Activated CD4-positive, alpha-beta T cell treated with anti-CD3 and anti-CD28 coated beads for 36 hours (primary cell): Measurements from ENCODE around the gene MINK1. TPM values are rescaled to one million over a fixed set of nuclear protein-coding genes. Genes with fewer than 3 reads are reported as not detected.
A peak's percentile ranks its signal among the peaks of the same experiment; 100 is the strongest.
"Not testable (repeated sequence)": the region's sequence is repeated elsewhere in the genome, so short reads cannot be mapped to it uniquely, and the experiment has no call there.

Experiments used
- ATAC-seq: fragments of 200-7000 bp; cut with Tn5 transposase; one replicate; pipeline ENCODE4 v1.10.0; 2021; ENCODE audit warnings: mild to moderate bottlenecking, moderate library complexity
- CTCF ChIA-PET: fragments of 350-600 bp; sonication (Branson Sonifier 250); formaldehyde crosslinking; loops from one replicate; lab custom pipeline; 2021; ENCODE audit warnings: antibody characterized with exemption; lab: Charles Lee
- POLR2A ChIA-PET: fragments of 350-600 bp; sonication (Branson Sonifier 250); formaldehyde crosslinking; loops from one replicate; lab custom pipeline; 2021; ENCODE audit warnings: antibody characterized with exemption, inconsistent platforms; lab: Charles Lee
- DNase-seq: peaks from one replicate; pipeline ENCODE4 v3.0.0-alpha.2; 2020
- H3K27ac Mint-ChIP-seq: one replicate; pipeline ENCODE4 v1.8.0; 2021; ENCODE audit warnings: mixed read lengths
- H3K27me3 Mint-ChIP-seq: one replicate; pipeline ENCODE4 v1.8.0; 2021; ENCODE audit warnings: mixed read lengths
- H3K36me3 Mint-ChIP-seq: one replicate; pipeline ENCODE4 v1.8.0; 2021; ENCODE audit warnings: low read depth, mixed read lengths
- H3K4me1 Mint-ChIP-seq: one replicate; pipeline ENCODE4 v1.8.0; 2021; ENCODE audit warnings: mixed read lengths
- H3K4me3 Mint-ChIP-seq: one replicate; pipeline ENCODE4 v1.8.0; 2021; ENCODE audit warnings: mild to moderate bottlenecking, moderate library complexity, mixed read lengths
- H3K9me3 Mint-ChIP-seq: one replicate; pipeline ENCODE4 v1.8.0; 2021; ENCODE audit warnings: low read depth, mixed read lengths
- intact Hi-C, 2 experiments: fragments of 100-400 bp; cut with DNase I in 1 of 2; cut with micrococcal nuclease in 1 of 2; formaldehyde crosslinking; loops; one replicate each; pipeline versions ENCODE4 v1.14.2 to v1.15.1; 2022 to 2024; cut with DNase I, micrococcal nuclease
- total RNA-seq, 2 experiments: library from RNA; stranded (reverse); gene quantifications; one replicate each; pipeline ENCODE4 v1.2.3, GENCODE V29; 2021

MINK1 gene
- total RNA-seq, 2 experiments from 2014 or later, result 48.2 to 57.7 TPM

DNA sequence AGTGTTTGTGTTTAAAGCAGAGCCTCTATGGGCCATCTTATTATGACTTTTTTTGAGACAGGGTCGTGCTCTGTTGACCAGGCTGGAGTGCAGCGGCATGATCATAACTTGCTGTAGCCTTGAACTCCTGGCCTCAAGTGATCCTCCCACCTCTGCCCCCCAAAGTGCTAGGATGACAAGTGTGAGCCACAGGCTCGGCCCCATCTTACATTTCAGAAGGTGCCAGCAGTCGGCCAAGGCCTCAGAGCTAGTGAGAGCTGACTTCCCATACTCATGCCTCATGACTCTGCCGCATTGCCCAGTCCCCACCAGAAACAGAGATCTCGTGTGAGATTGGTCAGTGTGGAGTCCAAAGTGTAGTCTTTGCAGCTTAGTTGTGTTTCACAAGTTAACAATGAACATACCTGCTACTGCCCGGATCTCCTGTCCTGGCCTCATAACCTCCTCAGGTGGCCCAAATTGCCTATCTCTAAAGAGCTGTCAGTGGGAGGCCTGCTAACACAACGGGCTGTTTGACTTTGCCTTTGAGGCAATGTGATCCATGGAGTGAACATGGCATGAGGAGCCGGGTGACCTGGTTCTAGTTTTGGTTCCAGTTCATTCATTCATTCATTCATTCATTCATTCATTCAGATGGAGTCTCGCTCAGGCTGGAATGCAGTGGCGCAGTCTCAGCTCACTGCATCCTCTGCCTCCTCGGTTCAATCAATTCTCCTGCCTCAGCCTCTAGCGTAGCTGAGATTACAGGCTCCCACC lies 13.7 kb downstream of the MINK1 start:
- Mint-ChIP-seq H3K9me3 (no peaks in the 10 kb centered on the region), H3K4me1 (peaks cover 23% of the 10 kb centered on the region), H3K36me3 (peaks cover 2% of the 10 kb centered on the region), H3K4me3 (no peak overlapping the region), H3K27ac (no peak overlapping the region), H3K27me3 (no peaks in the 10 kb centered on the region)
- CTCF ChIA-PET, result interaction anchor here (0.8 to 0.9 kb wide), 2 partner anchors 23 to 35 kb away, joined by 3 read pairs; no protein-coding TSS in a partner anchor
- intact Hi-C loops, result no loop called here
- POLR2A ChIA-PET, result no interaction called here
- ATAC-seq (no peak), DNase-seq (no peak)

- Mint-ChIP-seq H3K4me3 (no peak overlapping the region), H3K9me3 (no peaks in the 10 kb centered on the region), H3K27me3 (no peaks in the 10 kb centered on the region), H3K36me3 (peaks cover 5% of the 10 kb centered on the region), H3K4me1 (peaks cover 20% of the 10 kb centered on the region), H3K27ac (no peak overlapping the region)
- POLR2A ChIA-PET, result no interaction called here
- CTCF ChIA-PET, result interaction anchor here (0.8 kb wide), 1 partner anchor 11 kb away, joined by 3 read pairs; no protein-coding TSS in a partner anchor
- intact Hi-C loops, result no loop called here
- DNase-seq, result no peak
- no peak for ATAC-seq
Measured at GRCh38 chr17:4849011-4849536, 15.9 kb downstream of the MINK1 start.

DNA sequence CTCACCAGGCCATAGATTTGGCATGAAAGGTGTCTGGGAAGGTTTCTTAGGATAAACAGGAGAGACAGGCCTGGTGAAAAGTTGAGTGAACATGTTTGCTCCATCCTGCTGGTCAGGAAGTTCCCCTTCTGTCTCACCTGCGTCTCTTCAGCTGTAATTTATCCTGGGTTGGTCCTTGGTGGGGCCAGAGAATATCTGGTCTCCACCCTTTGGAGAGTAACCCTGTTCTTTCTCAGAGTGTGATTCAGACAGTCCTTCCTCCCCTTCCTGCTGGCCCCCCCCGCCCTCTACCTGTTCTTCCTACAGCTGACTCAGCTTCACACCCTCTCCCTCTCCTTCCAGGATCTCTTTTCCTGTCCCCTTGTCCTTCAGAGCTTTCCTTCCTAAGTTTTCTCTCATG lies 17.1 kb downstream of the MINK1 start:
- Mint-ChIP-seq H3K4me3 (no peak overlapping the region), H3K27ac (no peak overlapping the region), H3K27me3 (no peaks in the 10 kb centered on the region), H3K9me3 (no peaks in the 10 kb centered on the region), H3K4me1 (peaks cover 24% of the 10 kb centered on the region), H3K36me3 (peaks cover 8% of the 10 kb centered on the region)
- ATAC-seq, result no peak
- ChIA-PET POLR2A (no interaction called here), CTCF (no interaction called here)
- intact Hi-C loops, result no loop called here
- DNase-seq, result no peak

DNA sequence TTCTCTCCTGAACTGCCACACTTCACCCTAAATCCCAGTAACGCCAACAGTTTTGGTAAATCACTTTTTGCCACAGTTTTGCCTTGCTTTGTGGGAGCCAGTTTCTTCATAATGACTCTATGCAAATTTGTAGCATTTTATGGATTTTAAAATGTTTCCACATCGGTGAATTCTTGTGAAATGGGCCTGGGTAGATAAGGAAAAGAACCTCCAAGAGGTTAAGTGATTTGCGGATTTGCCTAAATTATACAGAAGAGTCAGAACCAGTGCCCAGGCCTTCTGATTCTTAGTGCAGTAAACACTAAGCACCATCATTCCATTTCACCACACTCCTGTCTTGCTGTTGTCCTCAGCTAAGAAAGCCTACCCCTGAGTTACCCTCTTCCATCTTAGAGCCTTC lies 17.9 kb downstream of the MINK1 start:
- ATAC-seq (no peak), DNase-seq (no peak)
- ChIA-PET POLR2A (no interaction called here), CTCF (interaction anchor here (0.7 kb wide), 1 partner anchor 26 kb away, joined by 5 read pairs; no protein-coding TSS in a partner anchor)
- H3K27ac Mint-ChIP-seq, result no peak overlapping the region
- H3K4me3 Mint-ChIP-seq, result no peak overlapping the region
- intact Hi-C loops, result no loop called here
- H3K4me1 Mint-ChIP-seq, result peaks cover 24% of the 10 kb centered on the region
- H3K27me3 Mint-ChIP-seq, result no peaks in the 10 kb centered on the region
- H3K36me3 Mint-ChIP-seq, result peaks cover 7% of the 10 kb centered on the region
- no peaks in the 10 kb centered on the region for H3K9me3 Mint-ChIP-seq

- ATAC-seq, result no peak
- Mint-ChIP-seq H3K27ac (no peak overlapping the region), H3K36me3 (peaks cover 7% of the 10 kb centered on the region), H3K27me3 (no peaks in the 10 kb centered on the region), H3K9me3 (no peaks in the 10 kb centered on the region), H3K4me1 (peaks cover 22% of the 10 kb centered on the region), H3K4me3 (no peak overlapping the region)
- POLR2A ChIA-PET, result no interaction called here
- intact Hi-C loops, result no loop called here
- CTCF ChIA-PET, result interaction anchor here (1.2 kb wide), 1 partner anchor 15 kb away, joined by 3 read pairs; no protein-coding TSS in a partner anchor
- peak; percentile 27 for DNase-seq
Measured at GRCh38 chr17:4852567-4853207, 19.5 kb downstream of the MINK1 start.

DNA sequence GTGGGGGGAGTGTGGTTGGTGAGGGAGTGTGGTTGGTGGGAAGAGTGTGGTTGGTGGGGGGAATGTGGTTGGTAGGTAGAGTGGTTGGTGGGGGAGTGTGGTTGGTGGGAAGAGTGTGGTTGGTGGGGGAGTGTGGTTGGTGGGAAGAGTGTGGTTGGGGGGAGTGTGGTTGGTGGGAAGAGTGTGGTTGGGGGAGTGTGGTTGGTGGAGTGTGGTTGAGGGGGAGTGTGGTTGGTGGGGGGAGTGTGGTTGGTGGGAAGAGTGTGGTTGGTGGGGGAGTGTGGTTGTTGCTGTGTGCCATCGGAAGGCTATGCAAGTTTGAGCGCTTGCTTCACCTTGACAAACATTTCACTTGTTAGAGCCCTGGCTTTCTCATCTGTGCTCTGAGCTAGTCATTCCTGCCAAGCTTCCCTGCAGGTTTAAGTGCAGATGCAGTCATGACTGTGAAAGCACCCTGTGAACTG lies 20.1 kb downstream of the MINK1 start:
- peak; percentile 17 for DNase-seq
- Mint-ChIP-seq H3K4me1 (peaks cover 23% of the 10 kb centered on the region), H3K9me3 (no peaks in the 10 kb centered on the region), H3K27ac (no peak overlapping the region), H3K4me3 (no peak overlapping the region), H3K27me3 (no peaks in the 10 kb centered on the region), H3K36me3 (peaks cover 7% of the 10 kb centered on the region)
- ChIA-PET POLR2A (no interaction called here), CTCF (interaction anchor here (1.2 kb wide), 1 partner anchor 15 kb away, joined by 3 read pairs; no protein-coding TSS in a partner anchor)
- ATAC-seq, result peak; percentile 55
- intact Hi-C loops, result no loop called here

DNA sequence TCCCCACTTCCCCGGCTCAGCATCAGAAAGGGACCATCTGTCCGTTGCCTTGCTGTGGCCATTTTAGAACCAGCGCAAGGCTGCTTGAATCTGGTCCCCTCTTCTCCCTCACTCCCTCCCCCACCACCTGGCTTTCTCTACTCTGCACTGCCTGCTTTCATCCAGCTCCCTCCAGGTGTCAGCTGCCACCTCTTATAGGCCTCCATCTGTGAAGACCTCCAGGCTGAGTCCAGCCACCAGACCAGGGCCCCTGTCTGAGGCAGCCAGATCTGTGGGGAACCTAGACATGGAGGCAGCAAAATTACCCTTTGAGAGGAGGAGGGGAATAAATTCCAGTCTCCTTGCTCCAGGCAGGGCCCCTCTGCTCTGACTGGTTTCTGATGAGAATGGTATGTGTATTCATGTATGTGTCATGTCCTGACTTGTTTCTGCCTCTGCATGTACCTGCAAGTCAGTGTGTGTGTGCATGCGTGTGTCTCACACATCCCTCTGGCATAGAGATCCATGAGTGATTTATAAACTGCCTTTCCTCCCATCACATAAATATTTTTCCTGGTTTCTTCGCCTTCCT lies 21.1 kb downstream of the MINK1 start:
- ChIA-PET POLR2A (no interaction called here), CTCF (interaction anchor here (1.0 kb wide), 1 partner anchor 30 kb away, joined by 3 read pairs; no protein-coding TSS in a partner anchor)
- H3K27ac Mint-ChIP-seq, result peak overlapping the region; percentile 9
- peaks cover 29% of the 10 kb centered on the region for H3K4me1 Mint-ChIP-seq
- intact Hi-C loops, result no loop called here
- DNase-seq, result no peak
- H3K4me3 Mint-ChIP-seq, result no peak overlapping the region
- H3K9me3 Mint-ChIP-seq, result no peaks in the 10 kb centered on the region
- H3K36me3 Mint-ChIP-seq, result peaks cover 7% of the 10 kb centered on the region
- ATAC-seq, result no peak
- H3K27me3 Mint-ChIP-seq, result no peaks in the 10 kb centered on the region

DNA sequence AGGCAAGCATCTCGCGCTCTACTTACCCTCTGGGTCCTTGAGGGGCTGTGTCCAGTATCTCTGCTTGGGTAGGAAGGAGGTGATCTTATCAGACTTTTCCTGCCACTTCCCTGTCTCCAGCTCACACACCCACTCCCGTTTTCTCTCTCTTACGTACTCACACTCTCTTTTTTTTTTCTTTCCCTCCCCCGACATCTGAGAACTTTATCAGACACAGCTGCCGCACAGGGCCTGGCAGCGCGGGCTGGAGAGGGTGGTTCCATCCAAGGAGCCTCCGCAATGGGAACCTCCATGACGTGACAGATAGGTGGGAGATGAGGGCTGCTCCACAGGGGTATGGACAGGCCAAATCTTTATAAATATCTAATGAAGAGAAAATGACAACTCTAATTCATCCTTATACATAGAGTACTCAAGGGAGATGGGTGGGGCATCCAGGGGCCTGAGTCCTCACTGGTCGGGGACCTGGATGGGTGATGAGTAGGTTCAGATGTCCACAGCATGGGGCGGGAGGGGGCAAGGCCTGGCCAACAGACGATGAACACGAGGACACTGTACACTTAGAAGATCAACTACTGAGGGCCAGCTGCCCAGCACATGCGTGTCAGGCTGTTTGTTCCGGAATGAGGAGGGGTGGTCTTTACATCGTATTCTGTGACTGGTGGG lies 23.3 kb downstream of the MINK1 start:
- no peaks in the 10 kb centered on the region for H3K27me3 Mint-ChIP-seq
- ATAC-seq (no peak), DNase-seq (no peak)
- H3K36me3 Mint-ChIP-seq, result peaks cover 13% of the 10 kb centered on the region
- intact Hi-C loops, result no loop called here
- peaks cover 21% of the 10 kb centered on the region for H3K4me1 Mint-ChIP-seq
- no peak overlapping the region for H3K4me3 Mint-ChIP-seq
- ChIA-PET POLR2A (no interaction called here), CTCF (no interaction called here)
- no peaks in the 10 kb centered on the region for H3K9me3 Mint-ChIP-seq
- no peak overlapping the region for H3K27ac Mint-ChIP-seq

DNA sequence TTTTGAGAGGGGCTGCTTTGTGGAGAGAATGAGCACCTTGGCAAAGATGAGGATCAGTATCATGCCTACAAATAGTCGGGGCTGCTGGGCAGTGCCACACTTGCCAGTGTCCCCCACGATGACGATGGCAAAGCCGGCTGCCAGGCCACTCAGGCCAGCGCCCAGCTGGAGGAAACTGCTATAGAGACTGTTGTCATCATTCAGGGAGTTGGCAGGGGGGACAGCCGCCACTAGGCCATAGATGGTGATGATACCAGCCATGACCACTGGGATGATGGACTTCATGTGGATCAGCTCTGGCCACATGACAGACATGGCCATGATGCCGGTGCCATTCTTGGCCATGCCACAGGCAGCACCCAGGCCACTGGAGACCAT lies 23.8 kb downstream of the MINK1 start:
- intact Hi-C loops, result no loop called here
- ChIA-PET CTCF (no interaction called here), POLR2A (no interaction called here)
- H3K9me3 Mint-ChIP-seq, result no peaks in the 10 kb centered on the region
- H3K4me3 Mint-ChIP-seq, result no peak overlapping the region
- no peak for ATAC-seq
- DNase-seq, result no peak
- peaks cover 13% of the 10 kb centered on the region for H3K36me3 Mint-ChIP-seq
- H3K4me1 Mint-ChIP-seq, result peaks cover 20% of the 10 kb centered on the region
- H3K27me3 Mint-ChIP-seq, result no peaks in the 10 kb centered on the region
- no peak overlapping the region for H3K27ac Mint-ChIP-seq

DNA sequence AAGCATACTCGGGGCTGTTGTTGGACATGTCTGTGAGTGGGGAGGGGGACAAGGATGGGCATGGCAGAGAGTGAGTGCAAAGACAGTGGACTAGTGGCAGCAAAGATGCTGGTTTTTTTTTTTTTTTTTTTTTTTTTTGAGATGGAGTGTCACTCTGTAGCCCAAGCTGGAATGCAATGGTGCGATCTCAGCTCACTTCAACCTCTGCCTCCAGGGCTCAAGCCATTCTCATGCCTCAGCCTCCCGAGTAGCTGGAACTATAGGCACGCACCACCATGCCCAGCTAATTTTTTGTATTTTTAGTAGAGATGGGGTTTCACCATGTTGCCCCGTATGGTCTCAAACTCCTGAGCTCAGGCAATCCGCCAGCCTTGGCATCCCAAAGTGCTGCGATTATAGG lies 24.2 kb downstream of the MINK1 start:
- intact Hi-C loops, H3K9me3 Mint-ChIP-seq, H3K27me3 Mint-ChIP-seq, ATAC-seq, CTCF ChIA-PET, H3K4me3 Mint-ChIP-seq, DNase-seq, H3K27ac Mint-ChIP-seq: not testable (repeated sequence)
- Mint-ChIP-seq H3K36me3 (peaks cover 10% of the 10 kb centered on the region), H3K4me1 (peaks cover 16% of the 10 kb centered on the region)
- POLR2A ChIA-PET, result interaction anchor here (0.5 kb wide), 1 partner anchor 463 kb away, joined by 3 read pairs; no protein-coding TSS in a partner anchor
